Measurements from ENCODE around the gene PRSS12.

- TF ChIP-seq EZH2 (IDR thresholded peaks at IDR 0.05; ENCODE audit: insufficient read depth, poor library complexity, severe bottlenecking) = no peak
- TF ChIP-seq EZH2phosphoT487 (IDR thresholded peaks at IDR 0.05; ENCODE audit: insufficient read depth, low read depth) = no peak
Observed at GRCh38 chr4:118335324-118335723, 17.5 kb downstream of the PRSS12 start.
